K562 (cell line): Measurements from ENCODE around the gene DIPK1B. TPM values are rescaled to one million over a fixed set of nuclear protein-coding genes. Genes with fewer than 3 reads are reported as not detected.
A peak's percentile ranks its signal among the peaks of the same experiment; 100 is the strongest.

ENCODE experiments used
- ATAC-seq: fragments of 200-7000 bp; cut with Tn5 transposase; 3 replicates; pipeline ENCODE4 v1.9.1; 2020; ENCODE audit warnings: moderate library complexity
- BruUV-seq: library from RNA; stranded (reverse); fragments of 400-500 nt; replicated peaks from 2 replicates; lab custom pipeline; 2021; lab: Mats Ljungman, UMichigan
- CTCF ChIA-PET: fragments of 300-600 bp; formaldehyde crosslinking; extraction: SDS; loops from one replicate; lab custom pipeline; 2021; ENCODE audit warnings: low intra/inter-chr PET ratio; lab: Yijun Ruan, JAX
- POLR2A ChIA-PET: fragments of 300-600, 350-650 bp; sonication (Branson Sonifier 250); formaldehyde crosslinking; extraction: SDS; loops from one replicate; lab custom pipeline; 2021; ENCODE audit warnings: antibody characterized with exemption, inconsistent platforms; lab: Yijun Ruan, JAX
- DNase-seq, 4 experiments: peaks; one replicate each; pipeline versions ENCODE4 v3.0.0 to v3.0.0-alpha.2; 2011 to 2018; ENCODE audit warnings: low spot score in 3 of 4, mixed read lengths in 3 of 4; ENCODE audit errors: extremely low read depth in 1 of 4
- FAIRE-seq: peaks from 2 replicates; lab custom pipeline; 2011; peaks lifted over from hg19 to GRCh38; lab: Jason Lieb, UNC
- H2AFZ ChIP-seq: 2 replicates; pipeline ENCODE4 v1.6.0; 2011; ENCODE audit warnings: low read depth, low read length, control low read depth, inconsistent platforms
- H3K27ac ChIP-seq: fragments of 200-600 bp; 3 replicates; pipeline ENCODE4 v1.8.0; 2011; ENCODE audit warnings: low read depth, mild to moderate bottlenecking, control low read depth, inconsistent platforms, low read length, moderate library complexity, mixed read lengths; ENCODE audit errors: extremely low read depth
- H3K27me3 ChIP-seq, 2 experiments: fragments of 300-600 bp in 1 of 2; 2 replicates in 1 of 2; 3 replicates in 1 of 2; pipeline versions ENCODE4 v1.6.0 to v1.8.0; 2011; ENCODE audit warnings: inconsistent platforms in 2 of 2, low read length in 2 of 2, mild to moderate bottlenecking in 1 of 2, mixed read lengths in 1 of 2, moderate library complexity in 1 of 2; ENCODE audit not compliant: control insufficient read depth in 2 of 2, insufficient read depth in 2 of 2
- H3K36me3 ChIP-seq: fragments of 300-600 bp; 3 replicates; pipeline ENCODE4 v1.8.0; 2011; ENCODE audit warnings: mild to moderate bottlenecking, low read length, inconsistent platforms; ENCODE audit not compliant: control insufficient read depth, insufficient read depth
- H3K4me1 ChIP-seq, 2 experiments: fragments of 200-600 bp in 1 of 2; replicated peaks in 1 of 2; 2 replicates in 1 of 2; 3 replicates in 1 of 2; pipeline versions ENCODE4 v1.5.1 to v1.8.0; 2011; ENCODE audit warnings: inconsistent platforms in 2 of 2, low read length in 2 of 2, mild to moderate bottlenecking in 1 of 2, mixed read lengths in 1 of 2, moderate library complexity in 1 of 2; ENCODE audit not compliant: control insufficient read depth in 2 of 2, insufficient read depth in 2 of 2
- H3K4me2 ChIP-seq: 2 replicates; pipeline ENCODE4 v1.6.1; 2011; ENCODE audit warnings: low read length, control low read depth, inconsistent platforms, mixed read lengths; ENCODE audit not compliant: insufficient read depth
- H3K4me3 ChIP-seq: fragments of 200-600 bp; sonication (generic), shearing (Covaris generic); 2 replicates; pipeline ENCODE4 v1.5.1; 2016; ENCODE audit warnings: control low read depth, inconsistent platforms
- H3K79me2 ChIP-seq: fragments of 200-600 bp; 3 replicates; pipeline ENCODE4 v1.8.0; 2011; ENCODE audit warnings: low read length, inconsistent platforms; ENCODE audit not compliant: control insufficient read depth, insufficient read depth
- H3K9ac ChIP-seq, 2 experiments: 2 replicates each; pipeline versions ENCODE4 v1.6.0 to v1.6.1; 2011; ENCODE audit warnings: low read depth in 2 of 2, low read length in 2 of 2, control low read depth in 1 of 2, inconsistent platforms in 1 of 2, mild to moderate bottlenecking in 1 of 2, mixed read lengths in 1 of 2; ENCODE audit not compliant: insufficient read depth in 1 of 2
- H3K9me1 ChIP-seq: one replicate; pipeline ENCODE4 v1.6.0; 2011; ENCODE audit warnings: inconsistent platforms, mild to moderate bottlenecking, low read length, moderate library complexity; ENCODE audit not compliant: control insufficient read depth, insufficient read depth
- H3K9me3 ChIP-seq: replicated peaks from 2 replicates; pipeline ENCODE4 v1.5.1; 2011; ENCODE audit warnings: low read depth, low read length, inconsistent platforms; ENCODE audit not compliant: control insufficient read depth, insufficient read depth
- H4K20me1 ChIP-seq: replicated peaks from 2 replicates; pipeline ENCODE4 v1.6.1; 2011; ENCODE audit warnings: low read length, inconsistent platforms, mixed read lengths; ENCODE audit not compliant: control insufficient read depth, insufficient read depth
- CTBP1 ChIP-seq: fragments of 450-650 bp; IDR thresholded peaks from 2 replicates; pipeline ENCODE4 v1.6.1; 2016; ENCODE audit warnings: borderline replicate concordance
- E2F4 ChIP-seq: sonication (generic); formaldehyde crosslinking; IDR thresholded peaks from 2 replicates; pipeline ENCODE4 v1.8.0; 2022; ENCODE audit warnings: mild to moderate bottlenecking, low read depth, missing genetic modification reagents
- FOSL1 ChIP-seq: fragments of 200-800 bp; sonication (Bioruptor generic); conservative IDR thresholded peaks from 2 replicates; pipeline ENCODE4 v1.6.1; 2016; ENCODE audit warnings: missing genetic modification characterization, missing compliant biosample characterization
- JUND ChIP-seq, 2 experiments: IDR thresholded peaks; 2 replicates in 1 of 2; 3 replicates in 1 of 2; pipeline ENCODE4 v1.6.1; 2011; ENCODE audit warnings: borderline replicate concordance in 2 of 2, low read depth in 2 of 2, low read length in 2 of 2, improper control_type of control experiment in 1 of 2, missing biosample characterization in 1 of 2, missing genetic modification characterization in 1 of 2, missing genetic modification reagents in 1 of 2
- L3MBTL2 ChIP-seq: fragments of 450-650 bp; IDR thresholded peaks from 2 replicates; pipeline ENCODE4 v1.6.1; 2016; ENCODE audit warnings: mild to moderate bottlenecking, moderate library complexity
- POLR2B ChIP-seq: fragments of 450-650 bp; IDR thresholded peaks from 2 replicates; pipeline ENCODE4 v1.6.1; 2018; ENCODE audit warnings: low read depth; ENCODE audit not compliant: partially characterized antibody
- RCOR1 ChIP-seq, 2 experiments: IDR thresholded peaks; 2 replicates each; pipeline ENCODE4 v1.6.1; 2012; ENCODE audit warnings: low read depth in 2 of 2, low read length in 2 of 2, borderline replicate concordance in 1 of 2, improper control_type of control experiment in 1 of 2
- SPI1 ChIP-seq: IDR thresholded peaks from 2 replicates; pipeline ENCODE4 v1.6.1; 2011; ENCODE audit warnings: low read depth, low read length, control low read depth, borderline replicate concordance
- VEZF1 ChIP-seq: fragments of 200-800 bp; sonication (Bioruptor generic); IDR thresholded peaks from 2 replicates; pipeline ENCODE4 v1.6.1; 2017; ENCODE audit warnings: missing genetic modification characterization, missing compliant biosample characterization
- WGBS: fragments of 100-300 bp; shearing (Covaris generic); methylation state at CpG from one replicate; pipeline ENCODE4 v1.1.6; 2016; ENCODE audit warnings: low coverage, mixed read lengths; ENCODE audit not compliant: insufficient coverage; ENCODE audit errors: missing lambda C conversion rate; 5-methylcytosine and 5-hydroxymethylcytosine counted together
- in situ Hi-C: fragments of 300-500 bp; cut with MboI; formaldehyde crosslinking; loops from 4 replicates; pipeline ENCODE4 v1.15.0; 2018; ENCODE audit warnings: inconsistent platforms, mixed read lengths
- intact Hi-C: fragments of 100-400 bp; cut with micrococcal nuclease; formaldehyde crosslinking; loops from 2 replicates; pipeline ENCODE4 v1.14.2; 2022
- polyA plus RNA-seq, 8 experiments: library from polyadenylated mRNA; depleted of rRNA in 4 of 8; stranded (reverse) in 5 of 8; unstranded in 3 of 8; fragments of >200 nt; fragmentation: Nextera tagmentation in 2 of 8; fragmentation: Illumina TruSeq in 1 of 8; extraction: Ambion mirVana in 2 of 8; extraction: Trizol in 1 of 8; gene quantifications; 2 replicates each; pipeline versions ENCODE4 v1.2.1 to v1.2.3, GENCODE V29; 2011 to 2014; ENCODE audit warnings: inconsistent platforms in 1 of 8, missing spikeins in 1 of 8
- total RNA-seq, 7 experiments: library from RNA; depleted of rRNA in 6 of 7; stranded (reverse); fragments of >200 nt in 6 of 7; fragmentation: Illumina TruSeq in 2 of 7; extraction: Trizol in 2 of 7; gene quantifications; 2 replicates each; pipeline versions ENCODE4 v1.2.1 to v1.2.3, GENCODE V29; 2011 to 2021; ENCODE audit warnings: low replicate concordance in 1 of 7

DIPK1B gene
- total and polyA plus RNA-seq, 9 of the 15 experiments (the other 6 are each of a cell fraction or from before 2014, with no cell fraction given) = 0.08 to 22.3 (median 5.9) TPM

- TF ChIP-seq E2F4 (CRISPR knock-in tag) (0 out of 2 replicates have a peak, but pooled peaks have one; percentile 21), JUND (IDR thresholded peaks at IDR 0.05; ENCODE audit: borderline replicate concordance, low read depth, low read length) (peak; percentile 58), JUND (tag; IDR thresholded peaks at IDR 0.05; ENCODE audit: borderline replicate concordance, low read depth, low read length) (peak; percentile 70; the same call in 2 of the 3 replicates), SPI1 (peak; percentile 80; the same call in 1 of the 2 replicates), VEZF1 (CRISPR knock-in tag) (peak; percentile 75), FOSL1 (tag) (peak; percentile 74), CTBP1 (peak; percentile 26; the same call in 1 of the 2 replicates), L3MBTL2 (peak; percentile 47), RCOR1 (IDR thresholded peaks at IDR 0.05; ENCODE audit: borderline replicate concordance in 1 of 2, low read depth in 2 of 2, low read length in 2 of 2) (no peak), POLR2B (no peak)
- ChIA-PET POLR2A (interaction anchor here (0.6 to 4.0 kb wide), 5 partner anchors 11 to 757 kb away, joined by 3 to 31 read pairs (median 4); no protein-coding TSS in a partner anchor), CTCF (no interaction called here)
- H4K20me1 ChIP-seq = no peaks in the 10 kb centered on the region
- FAIRE-seq (no peak), ATAC-seq (no peak), DNase-seq (no peak)
- no peak overlapping the region for H3K27ac ChIP-seq
- 7% methylated on average over 7 of the region's 7 CpGs for WGBS
- H3K9ac ChIP-seq = no peak overlapping the region; a peak in 1 of 4 replicates
- no peaks in the 10 kb centered on the region for H3K79me2 ChIP-seq
- intact Hi-C loops = no loop called here
- no peak overlapping the region for H3K4me3 ChIP-seq
- no peaks in the 10 kb centered on the region for H3K27me3 ChIP-seq
- no peaks in the 10 kb centered on the region for H3K9me3 ChIP-seq
- BruUV-seq = no TSS peak
- in situ Hi-C loops = no loop called here
- H3K36me3 ChIP-seq = no peaks in the 10 kb centered on the region
- H2AFZ ChIP-seq = peak overlapping the region; percentile 82
- H3K4me1 ChIP-seq = peaks cover 17 to 38% of the 10 kb centered on the region in 2 experiments; a peak in 4 of 5 replicates
- no peaks in the 10 kb centered on the region for H3K9me1 ChIP-seq
- H3K4me2 ChIP-seq = peak overlapping the region; percentile 13; the same call in 1 of the 2 replicates
Measured at GRCh38 chr9:136705564-136705963, 6.8 kb upstream of the DIPK1B start.
